ENCODE results near the gene ITGA8.
"Not testable (repeated sequence)": the region's sequence is repeated elsewhere in the genome, so short reads cannot be mapped to it uniquely, and the experiment has no call there.

The ITGA8 gene

DNA sequence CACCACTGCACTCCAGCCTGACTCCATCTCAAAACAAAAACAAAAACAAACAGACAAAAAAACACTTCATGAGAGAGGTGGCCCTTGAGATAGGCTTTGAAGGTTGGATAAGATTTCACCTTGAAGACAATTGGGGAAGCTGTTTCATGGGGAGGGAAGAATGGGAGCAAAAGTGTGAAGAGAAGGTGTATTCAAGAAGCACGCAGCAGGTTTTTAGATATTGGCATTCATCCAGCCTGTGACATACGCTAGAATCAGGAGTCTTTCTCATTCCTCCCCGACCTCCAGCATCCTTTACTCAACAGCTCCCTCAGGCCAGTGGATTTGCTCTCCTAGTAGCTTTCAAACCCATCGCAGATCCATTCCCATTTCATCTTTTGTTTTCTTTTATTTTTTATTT lies 232.3 kb downstream of the ITGA8 start:
- DNase-seq, result no peak

DNA sequence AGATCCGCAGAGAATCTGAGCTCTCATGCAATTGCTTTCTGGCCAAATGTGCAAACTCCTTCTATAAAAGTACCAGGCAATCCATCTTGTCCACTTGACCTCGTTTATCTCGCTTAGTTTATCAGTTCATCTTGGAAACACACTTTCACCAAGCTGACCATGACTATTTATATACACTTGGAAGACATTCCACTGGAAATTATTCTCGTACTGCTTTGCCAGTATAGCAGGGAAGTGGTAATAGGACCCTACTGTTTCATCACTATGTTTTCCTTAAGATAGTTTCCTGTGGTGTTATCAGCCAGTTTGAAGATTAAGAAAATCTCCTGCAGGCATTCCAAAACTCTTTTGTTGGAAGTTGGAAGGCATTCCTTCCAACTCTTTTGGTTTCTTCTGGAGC lies 233.3 kb downstream of the ITGA8 start:
- DNase-seq, result no peak

DNA sequence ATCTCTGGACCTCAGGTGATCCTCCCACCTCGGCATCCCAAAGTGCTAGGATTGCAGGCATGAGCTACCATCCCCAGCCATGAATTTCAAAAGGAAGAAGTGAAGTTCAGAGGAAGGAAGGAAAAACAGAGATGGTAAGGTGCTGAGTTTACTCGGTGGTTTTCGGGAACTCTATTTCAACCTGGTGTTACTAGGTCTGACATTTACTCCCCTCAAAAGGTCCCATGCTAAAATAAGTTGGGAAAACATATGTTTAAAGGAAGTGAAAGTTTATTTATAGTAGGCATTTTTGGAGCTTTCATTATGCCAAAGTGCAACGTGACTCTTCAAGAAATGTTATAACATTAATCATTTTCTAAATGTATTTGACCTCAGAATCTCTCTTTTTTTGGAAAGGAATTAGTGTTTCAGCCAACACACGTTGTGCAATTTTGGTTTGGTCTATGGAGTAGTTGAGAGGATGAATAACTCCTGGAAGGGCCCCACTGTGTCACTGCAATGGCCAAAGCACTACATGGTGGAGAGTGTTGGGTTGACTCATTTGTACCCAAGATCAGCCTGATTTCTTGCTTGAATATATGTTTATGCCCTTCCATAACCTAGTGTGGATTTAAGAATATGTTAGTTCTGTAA lies 233.9 kb downstream of the ITGA8 start:
- no peak for DNase-seq

DNA sequence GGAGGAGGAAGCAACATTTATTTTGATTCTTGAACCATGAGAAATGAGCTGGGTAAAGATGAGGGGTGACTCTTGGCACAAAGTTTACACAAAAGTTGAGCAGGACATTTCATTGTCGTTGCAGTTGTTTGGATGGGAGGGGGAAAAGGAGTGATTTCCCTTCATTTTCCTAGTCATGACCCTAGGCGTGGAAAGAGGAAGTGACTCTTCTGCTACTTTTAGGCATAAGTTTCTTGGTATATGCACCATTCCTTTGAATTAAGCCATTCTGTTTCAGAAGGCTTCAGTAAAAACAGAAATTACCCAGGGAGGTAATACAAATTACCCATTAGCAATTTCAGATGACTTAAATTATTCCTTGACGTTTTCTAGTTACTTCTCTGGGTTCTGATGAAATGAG lies 234.7 kb downstream of the ITGA8 start:
- DNase-seq, result no peak

DNA sequence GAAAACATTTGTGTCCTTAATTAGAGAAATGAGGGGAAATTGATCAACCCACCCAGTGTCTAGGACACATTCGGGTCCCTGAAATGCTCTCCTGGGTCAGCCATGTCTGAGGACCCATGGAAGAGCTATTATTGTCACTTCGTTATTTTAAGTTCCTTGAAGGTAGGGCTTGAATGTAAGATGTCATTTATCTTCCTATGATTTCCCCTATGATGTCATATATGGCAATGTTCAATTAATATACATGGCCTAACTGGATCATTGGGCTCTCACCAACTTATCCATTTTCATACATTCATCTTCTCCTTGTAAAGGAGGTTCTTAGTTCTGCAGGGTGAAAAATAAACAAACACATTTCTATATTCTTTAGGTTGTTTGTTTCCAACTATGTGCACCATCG lies 235.6 kb downstream of the ITGA8 start:
- DNase-seq, result no peak

DNA sequence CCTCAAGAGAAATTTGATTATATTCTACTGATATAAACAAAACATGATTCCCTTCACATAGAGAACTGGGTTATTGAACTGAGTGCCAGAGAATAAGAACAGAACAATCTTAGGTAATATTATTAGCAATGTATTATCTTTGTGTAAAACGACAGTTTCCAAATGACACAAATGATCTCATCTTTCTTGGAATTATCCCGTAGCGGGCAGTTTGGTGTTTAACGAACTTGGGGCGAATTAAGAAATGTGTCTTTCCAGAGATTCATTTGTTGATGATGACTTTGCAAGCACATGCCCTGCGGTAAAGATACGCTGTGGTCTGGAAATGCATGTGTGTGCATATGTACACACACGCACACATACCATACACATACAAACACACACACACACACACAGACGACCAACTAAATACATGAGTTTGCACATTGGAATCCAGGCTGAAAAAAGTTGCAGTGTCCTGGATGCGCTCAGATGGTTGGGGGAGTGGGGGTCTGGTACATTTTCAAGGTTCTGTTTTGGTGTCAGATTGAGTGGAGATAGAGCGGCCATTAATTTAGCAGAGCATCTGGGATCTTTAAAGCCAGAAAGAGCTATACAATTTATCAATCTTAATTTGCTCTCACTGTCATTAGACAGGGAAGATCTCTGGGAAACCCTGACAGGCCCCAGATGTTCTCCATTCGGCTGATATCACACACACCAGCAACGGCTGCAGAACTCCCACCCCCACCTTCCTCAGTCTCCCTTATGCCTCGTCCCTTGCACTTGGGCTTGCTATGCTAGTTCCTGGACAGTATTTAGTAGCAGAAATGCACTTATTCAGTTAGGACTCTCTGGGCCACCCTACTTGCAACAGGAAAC lies 236.3 kb downstream of the ITGA8 start:
- no peak for DNase-seq

DNA sequence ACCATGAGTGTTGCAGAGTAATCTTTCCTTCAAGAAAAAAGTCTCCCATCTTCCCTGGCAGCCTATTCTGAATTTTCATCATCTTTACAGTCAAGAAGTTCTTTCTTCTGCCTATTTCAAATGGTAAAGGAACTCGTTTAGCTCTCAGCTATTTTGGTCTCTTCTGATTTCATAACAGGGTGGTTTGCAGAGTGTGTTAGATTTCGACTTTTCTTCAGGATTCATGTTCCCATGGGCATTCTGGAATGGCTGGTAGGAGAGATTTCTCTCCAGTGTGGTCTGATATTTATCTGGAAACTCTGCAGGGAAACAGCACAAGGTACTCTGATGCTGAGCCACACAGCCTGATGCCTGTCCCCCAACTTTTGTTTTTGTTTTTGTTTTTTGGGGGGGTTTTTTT lies 237.6 kb downstream of the ITGA8 start:
- DNase-seq, result no peak

DNA sequence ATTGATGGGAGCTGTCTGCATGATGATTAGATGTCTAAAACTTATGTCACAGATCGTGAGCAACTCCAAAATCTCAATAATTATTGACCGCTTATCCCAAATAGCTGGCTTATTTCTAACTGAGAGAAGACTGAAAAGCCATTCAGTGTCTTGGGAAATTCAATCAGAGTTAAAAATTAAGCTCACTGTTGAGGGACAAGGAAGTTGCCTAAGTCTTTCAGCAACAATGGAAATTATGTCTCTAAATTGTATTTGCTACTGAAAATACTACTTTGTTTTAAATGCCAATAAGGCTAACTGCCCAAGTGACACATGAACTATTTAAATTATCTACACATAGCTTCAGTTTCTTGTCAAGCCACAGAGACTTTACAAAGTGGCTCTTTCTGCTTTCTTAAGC lies 240.8 kb downstream of the ITGA8 start:
- DNase-seq, result no peak

DNA sequence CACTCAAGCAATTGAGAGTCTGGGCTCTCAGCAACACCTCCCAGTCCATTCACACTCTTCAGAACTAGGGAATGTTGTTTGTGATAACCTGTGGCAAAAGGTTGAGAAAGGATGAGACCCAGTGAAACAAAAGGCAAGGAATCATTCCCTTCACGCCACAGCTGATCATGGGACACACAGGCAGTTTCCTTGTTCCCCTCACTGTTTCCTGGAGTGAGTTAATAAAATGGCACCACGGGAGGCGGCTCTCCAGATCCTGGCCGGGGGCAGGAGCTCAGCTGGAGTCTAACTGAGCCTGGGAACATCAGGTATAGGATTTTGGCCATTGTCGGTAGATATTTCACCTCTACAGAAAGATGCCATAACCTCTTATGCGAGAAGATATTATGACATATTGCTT lies 241.3 kb downstream of the ITGA8 start:
- DNase-seq, result no peak

DNA sequence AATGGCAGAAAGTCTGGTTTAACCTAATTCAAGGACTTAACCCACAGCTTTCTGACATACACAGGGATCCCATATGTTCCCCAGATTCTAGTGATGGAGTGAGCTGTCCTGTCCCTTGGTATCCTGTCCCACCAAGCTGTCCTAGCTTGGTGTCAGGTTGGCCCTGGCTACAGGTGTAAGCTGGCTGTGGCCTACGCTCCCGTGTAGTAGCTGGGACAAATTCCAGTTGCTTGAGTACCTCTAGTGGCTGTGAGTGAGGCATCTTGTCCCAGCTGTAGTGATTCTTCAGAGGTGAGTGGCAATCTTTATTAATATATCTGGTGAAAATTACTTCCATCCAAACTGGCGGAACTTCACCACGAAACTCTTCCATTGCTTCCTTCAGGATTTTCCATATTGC lies 243.4 kb downstream of the ITGA8 start:
- no peak for DNase-seq

DNA sequence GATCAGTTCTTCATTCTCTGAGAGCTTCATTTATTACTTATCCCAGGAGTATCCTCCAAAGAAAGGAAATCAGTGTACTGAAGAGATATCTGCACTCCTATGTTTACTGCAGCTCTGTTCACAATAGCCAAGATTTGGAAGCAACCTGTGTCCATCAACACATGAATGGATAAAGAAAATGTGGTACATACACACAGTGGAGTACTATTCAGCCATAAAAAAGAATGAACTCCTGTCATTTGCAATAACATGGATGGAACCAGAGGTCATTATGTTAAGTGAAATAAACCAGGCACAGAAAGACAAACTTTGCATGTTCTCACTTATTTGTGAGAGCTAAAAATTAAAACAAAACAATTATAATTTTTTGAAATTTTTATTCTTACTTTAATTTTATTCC lies 244.3 kb downstream of the ITGA8 start:
- DNase-seq, result not testable (repeated sequence)

DNA sequence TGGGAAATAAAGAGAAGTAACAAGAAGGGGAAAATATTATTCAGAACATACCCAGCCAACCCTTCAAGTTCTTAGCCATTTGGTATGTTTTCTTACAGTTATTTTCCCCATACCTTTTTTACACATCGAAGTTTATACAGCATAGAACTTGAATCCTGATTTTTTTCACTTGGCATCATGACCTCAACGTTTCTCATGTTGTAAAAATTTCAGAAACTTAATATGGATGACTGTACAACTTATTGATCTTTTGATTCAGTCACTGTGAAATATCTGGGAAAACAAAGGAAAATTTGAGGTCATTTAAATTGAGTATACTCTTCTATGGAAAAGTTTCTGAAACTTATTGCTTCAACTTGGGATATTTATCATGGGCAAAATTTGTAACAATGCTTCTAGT lies 245.1 kb downstream of the ITGA8 start:
- no peak for DNase-seq

DNA sequence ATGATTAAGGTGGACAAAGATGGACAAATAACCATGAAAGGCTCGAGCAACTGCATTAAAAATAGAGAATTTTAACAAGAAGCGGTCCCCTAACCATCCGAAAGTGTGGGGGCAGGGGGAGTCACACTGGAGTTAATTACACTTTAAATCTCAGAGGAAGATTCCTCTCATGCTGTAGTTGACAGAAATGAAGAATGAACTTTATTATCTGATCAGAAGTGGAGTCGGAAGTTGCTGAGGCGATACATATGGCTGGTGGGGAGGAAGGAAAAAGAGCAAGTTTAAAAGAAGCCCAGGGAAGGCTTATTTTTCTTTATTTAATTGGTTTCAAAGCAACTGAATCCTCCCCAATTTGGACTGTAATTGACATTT lies 246.3 kb downstream of the ITGA8 start:
- no peak for DNase-seq

DNA sequence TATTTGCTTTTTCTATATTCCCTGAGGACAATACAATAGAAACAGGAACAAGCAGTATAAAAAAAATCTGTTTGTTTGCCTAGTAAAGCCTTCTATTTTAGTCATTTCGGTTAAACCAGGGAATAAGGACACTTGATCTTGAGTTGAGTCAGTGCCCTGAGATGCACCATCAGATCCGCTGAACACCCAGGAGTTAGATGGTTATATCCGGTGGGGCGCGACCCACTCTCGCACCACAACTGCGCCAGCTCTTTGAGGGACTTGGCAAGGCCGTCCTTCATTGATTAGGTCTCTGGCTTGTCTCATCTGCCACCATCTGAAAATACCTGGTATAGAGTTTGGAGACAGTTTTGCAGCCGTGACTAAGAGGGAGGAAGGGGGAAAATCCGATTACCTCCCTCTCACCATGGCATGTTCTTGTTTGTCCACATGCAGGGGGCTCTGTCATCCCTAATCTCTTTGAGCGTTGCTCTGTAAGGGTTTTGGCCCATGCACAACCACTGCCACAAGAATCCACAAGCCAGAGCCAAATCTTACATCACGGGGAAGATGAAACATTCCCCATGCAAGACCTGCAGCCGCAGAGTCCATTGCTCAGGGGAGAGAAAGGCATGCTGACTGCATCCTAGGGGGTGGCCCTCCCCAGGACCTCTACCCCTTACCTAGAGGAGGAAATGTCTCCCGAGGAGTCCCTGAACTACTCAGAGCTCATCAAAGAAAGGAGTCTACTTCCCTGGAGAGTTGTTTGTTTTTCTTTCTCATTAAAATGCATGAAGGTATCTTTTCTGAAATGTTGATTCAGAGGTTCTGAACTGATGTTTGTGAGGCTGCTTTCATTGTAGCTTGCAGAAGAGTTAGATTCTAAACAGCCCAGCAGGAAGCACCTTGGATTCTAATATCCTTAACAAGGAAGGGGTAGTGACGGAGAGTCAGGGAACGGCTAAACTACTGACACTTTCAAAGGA lies 247.0 kb downstream of the ITGA8 start:
- DNase-seq, result no peak

DNA sequence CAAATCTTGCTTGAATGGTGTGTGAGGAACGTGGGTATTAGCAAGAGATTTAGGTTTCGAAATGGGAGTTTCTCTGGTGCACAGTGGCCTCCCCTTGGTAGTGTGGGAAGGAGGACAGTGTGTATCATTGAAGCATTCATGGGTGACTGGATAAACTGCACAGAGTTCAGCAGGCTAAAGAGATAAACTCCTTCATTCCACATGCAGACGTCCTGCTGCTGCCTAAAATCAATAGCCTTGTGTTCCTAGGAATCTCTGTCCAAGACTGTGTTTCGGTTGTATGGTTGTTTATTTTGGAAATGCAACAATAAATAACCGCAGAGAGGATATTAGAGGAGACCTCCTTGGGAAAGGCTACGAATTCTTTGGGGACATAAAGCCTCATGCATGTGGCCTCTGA lies 247.7 kb downstream of the ITGA8 start:
- DNase-seq, result no peak

DNA sequence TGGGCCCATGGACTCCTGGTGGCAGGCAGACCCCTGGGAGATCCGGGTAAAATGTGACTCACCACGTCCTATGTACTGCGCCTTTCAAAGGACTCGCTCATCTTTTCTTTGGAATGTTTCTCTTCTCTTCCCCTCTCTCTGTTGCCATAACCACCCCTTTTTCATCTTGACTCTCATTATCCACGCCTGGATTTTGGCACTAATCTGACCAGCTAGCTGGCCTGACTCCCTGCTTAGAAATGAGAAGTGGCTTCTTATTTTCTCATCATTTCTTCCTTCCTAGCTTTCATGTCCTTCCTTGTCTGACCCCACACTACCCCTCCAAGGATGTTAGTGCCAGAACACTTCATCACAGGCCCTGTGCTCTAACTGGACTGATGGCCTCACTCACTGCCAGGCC lies 250.6 kb downstream of the ITGA8 start:
- DNase-seq, result no peak

DNA sequence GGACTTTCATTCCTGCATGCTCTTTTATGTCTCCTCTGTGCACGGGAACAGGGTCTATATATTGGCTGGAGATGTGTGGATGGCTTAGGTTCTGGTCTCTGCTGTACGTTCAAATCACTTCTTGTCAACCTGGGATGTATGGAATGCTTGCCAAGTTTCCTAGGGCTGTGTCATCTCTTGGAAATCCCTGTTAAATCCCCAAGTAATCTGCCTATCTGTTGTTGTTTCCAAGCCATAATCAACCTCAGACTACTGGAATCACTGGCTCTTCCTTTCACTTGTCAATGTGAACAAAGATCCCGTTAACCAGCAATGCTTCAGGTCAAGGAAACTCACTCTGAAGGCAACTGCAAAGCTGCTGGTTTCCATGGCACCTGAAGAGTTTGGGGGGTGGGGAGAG lies 255.3 kb downstream of the ITGA8 start:
- DNase-seq, result no peak
